ENCODE results near the gene UTP15.

Gene UTP15

DNA sequence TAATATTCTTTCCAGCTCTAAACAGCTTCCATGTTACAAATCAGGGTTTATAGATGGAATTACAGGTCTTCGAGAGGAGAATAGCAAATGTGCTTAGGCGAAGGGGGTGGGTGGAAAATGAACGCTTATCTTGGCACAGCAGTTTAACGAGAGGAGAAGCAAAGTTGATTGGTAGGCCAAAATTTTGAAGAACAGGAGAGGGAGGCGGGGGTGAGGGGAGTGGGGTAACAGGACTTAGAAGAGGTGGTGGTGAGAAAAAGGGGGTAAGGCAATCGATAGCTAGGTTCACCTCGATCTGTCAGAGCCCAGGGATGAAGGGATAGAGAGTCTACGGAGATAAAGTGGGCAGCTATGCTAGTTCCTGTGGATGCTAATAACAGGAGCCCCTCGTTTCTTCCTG lies 868 bp upstream of the UTP15 start:
- no peak for DNase-seq (ENCODE audit: low spot score)

DNA sequence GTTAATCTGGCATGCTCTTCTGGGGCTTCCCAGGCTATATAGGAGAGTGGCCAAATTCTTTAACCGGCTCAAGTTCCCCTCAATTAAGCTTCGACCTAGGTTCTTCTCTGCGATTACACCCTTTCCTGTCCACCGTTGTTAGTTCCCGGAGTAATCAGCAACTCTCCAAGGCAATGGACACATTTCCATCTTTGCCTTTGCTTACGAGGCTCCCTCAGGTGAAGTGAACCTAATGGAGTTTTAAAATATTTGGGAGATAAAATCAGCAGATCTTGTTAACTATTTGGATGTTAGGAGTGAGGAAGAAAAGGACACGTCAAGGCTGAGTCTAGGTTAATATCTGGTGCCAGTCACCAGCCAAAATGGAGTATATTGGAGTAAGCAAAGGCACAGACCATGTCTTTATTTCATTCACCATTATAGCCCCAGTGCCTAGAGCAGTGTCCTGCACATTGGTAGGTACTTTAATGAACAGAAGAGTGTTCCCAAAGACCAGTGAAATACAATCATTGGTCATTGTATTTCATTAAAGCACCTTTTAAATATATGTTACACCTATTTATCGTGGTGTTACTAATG lies 515 bp downstream of the UTP15 start:
- DNase-seq (ENCODE audit: low spot score) = no peak

DNA sequence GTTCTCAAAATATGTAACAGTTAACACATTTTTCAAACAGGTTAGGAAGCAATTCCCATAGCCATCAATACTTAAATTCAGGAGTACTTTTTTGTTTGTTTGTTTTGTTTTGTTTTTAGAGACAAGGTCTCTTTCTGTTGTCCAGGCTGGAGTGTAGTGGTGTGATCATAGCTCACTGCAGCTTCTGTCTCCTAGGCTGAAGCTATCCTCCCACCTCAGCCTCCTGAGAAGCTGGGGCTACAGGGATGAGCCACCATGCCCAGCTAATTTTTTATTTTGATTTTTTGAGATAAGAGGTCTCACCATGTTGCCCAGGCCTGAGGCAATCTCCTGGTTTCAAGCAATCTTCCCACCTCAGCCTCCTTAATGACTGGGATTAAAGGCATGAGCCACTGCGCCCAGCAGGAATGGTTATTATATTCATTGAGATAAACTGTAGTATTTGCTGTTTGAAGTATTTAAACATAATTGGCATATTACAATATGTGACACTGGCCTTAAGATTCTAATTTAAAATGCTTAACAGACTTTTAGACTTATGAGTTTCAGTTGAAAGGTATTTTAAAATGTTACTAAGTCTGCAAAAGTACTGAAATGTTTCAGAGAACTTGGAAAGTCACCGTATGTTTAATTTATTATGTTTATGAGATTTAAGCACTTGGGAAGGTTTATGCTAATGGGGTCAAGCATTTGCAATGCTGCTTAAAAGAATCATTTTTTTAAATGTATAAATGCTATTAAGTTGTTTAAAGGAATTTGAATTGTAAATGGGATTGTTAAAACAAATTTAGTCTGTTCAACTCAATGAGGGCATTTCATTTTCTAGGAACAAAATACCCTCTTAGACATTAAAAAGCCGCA lies 17.0 kb downstream of the UTP15 start:
- DNase-seq (ENCODE audit: low spot score) = no peak

DNA sequence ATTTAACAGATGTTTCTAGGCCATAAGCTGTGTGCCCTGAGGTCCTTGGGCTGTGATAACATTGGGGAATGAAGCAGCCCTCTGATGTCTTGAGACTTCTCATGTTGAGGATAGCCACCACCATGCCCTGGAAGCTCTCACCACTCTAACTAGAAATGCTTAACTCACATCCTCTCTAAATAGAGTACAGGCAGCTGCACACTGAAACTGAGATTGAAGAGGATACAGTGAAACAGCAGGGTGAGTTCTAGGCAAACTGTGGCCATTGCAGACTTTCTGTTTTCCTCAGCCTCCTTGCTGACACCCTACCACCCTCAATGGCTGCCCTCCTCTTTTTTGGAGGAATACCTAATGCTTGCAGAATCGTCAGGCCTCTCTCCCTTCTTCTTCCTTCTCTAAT lies 22.4 kb downstream of the UTP15 start:
- no peak for DNase-seq (ENCODE audit: low spot score)

DNA sequence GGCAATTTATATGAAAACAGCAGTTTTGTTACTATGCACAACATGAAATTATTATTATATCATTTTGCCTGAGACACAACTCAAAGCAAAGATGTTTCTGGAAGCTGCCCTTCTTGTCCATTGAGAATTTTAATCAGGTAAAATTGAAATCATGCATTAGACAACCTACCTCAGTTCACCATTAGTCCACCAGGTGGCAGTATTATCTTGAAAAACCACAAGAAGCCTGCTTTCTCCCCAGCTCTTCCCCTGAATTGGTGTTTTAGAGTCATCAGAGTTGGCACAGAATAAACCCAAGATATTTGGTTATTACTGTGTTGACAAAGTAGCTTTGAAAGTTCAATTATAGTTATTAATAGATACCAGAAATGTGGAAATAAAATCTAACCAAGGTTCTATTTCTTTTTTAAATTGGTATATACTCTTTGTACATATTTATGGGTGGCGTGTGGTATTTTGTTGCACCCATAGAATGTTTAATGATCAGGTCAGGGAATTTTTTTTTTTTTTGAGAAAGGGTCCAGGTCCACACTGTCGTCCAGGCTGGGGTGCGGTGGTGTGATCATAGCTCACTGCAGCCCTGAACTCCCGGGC lies 25.7 kb downstream of the UTP15 start:
- peak; percentile 85 for DNase-seq (ENCODE audit: low spot score)

DNA sequence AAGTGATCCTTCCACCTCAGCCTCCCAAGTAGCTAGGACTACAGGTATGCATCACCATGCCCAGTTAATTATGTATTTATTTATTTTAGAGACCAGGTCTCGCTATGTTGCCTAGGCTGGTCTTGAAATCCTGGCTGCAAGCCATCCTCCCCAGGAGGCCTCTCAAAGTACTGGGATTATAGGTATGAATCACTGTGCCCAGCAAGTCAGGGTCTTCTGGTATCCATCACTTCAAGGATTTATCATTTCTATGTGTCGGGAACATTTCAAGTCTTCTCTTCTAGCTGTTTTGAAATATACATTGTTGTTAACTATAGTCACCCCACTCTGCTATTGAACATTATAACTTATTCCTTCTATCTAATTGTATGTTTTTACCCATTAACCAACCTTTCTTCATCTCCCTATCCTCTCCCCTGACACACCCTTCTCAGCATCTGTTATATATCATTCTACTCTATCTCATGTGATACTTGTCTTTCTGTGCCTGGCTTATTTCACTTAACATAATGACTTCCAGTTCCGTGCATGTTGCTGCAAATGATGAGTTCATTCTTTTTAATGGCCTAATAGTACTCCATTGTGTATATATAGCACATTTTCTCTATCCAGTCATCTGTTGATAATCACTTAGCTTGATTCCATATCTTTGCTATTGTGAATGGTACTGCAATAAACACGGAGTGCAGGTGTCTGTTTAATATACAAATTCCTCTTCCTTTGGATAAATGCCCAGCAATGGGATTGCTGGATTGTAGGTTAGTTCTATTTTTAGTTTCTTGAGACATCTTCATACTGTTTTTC lies 26.4 kb downstream of the UTP15 start:
- peak; percentile 84 for DNase-seq (ENCODE audit: low spot score)

DNA sequence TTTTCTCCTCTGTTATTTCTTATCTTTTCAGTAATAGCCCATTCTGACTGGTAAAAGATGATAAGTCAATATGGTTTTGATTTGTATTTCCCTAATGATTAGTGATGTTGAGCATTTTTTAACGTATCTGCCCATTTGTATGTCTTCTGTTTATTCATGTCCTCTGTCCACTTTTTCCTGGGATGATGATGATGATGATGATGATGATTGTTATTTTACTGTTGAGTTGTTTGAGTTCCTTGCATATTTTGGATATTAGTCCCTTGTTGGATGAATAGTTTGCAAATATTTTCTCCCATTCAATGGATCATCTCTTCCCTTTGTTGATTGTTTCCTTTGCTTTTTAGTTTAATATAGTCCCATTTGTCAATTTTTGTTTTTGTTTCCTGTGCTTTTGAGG lies 27.0 kb downstream of the UTP15 start:
- DNase-seq (ENCODE audit: low spot score) = peak; percentile 72

DNA sequence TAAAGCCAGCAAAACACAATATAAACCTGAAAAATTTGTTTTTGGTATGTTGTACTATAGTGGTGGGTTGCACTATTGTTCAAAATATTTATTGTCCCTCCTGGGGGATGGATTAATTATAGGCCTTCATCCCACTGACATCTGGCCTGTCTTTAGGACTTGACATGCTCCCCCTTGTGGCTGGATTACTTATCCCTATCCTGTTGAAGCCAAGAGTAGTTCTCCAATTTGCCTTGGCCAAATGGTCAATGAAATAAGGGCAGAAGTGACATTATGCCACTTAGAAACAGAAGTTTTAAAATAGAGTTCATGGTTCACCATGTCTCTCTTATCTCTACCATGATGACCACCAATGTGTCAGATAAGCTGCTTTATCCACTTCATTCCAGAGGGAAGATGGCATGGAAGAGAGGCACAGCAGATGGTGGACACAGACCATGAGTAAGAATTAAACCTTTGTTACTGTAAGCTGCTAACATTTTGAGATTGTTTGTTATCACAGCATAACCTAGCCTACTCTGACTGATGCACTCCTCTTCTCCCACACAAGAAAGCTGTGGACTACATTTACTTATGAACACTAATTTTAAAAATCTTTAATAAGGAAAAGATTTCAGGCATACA lies 31.3 kb downstream of the UTP15 start:
- DNase-seq (ENCODE audit: low spot score) = peak; percentile 45

DNA sequence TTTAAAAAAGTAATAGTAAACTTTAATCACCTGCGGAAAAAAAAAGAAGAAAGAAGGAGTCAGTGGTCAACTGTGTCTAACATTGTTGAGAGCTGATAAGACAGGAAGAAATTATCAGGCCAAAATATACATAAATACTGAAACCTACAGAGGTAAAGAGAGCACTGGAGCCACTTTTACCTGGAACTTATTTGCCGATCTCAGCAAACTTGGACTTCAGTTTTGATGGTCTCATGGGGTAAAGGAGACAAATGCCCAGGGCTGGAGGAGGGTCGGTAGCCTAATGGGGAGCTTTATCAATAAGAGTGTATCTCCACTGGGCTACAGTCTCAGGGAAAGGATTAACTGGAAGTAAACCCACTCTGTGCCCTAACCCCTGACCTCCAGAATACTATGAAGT lies 33.8 kb downstream of the UTP15 start:
- DNase-seq (ENCODE audit: low spot score) = no peak

DNA sequence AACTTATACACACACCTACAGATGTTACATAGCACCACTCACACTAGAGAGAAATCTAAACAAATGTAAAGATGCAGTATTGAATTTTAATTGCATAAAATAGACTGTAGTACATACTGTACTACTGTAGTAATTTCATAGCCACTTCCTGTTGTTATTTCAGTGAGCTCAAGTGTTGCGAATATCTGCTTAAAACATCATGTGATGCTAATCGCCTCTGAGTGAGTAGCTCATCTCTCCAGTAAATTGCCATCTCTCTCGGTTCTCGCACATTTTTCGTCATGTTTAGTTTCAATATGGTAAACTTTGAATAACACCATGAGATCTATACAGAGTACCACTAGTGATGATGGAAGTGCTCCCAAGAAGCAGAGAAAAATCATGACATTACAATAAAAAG lies 38.5 kb downstream of the UTP15 start:
- DNase-seq (ENCODE audit: low spot score) = no peak

DNA sequence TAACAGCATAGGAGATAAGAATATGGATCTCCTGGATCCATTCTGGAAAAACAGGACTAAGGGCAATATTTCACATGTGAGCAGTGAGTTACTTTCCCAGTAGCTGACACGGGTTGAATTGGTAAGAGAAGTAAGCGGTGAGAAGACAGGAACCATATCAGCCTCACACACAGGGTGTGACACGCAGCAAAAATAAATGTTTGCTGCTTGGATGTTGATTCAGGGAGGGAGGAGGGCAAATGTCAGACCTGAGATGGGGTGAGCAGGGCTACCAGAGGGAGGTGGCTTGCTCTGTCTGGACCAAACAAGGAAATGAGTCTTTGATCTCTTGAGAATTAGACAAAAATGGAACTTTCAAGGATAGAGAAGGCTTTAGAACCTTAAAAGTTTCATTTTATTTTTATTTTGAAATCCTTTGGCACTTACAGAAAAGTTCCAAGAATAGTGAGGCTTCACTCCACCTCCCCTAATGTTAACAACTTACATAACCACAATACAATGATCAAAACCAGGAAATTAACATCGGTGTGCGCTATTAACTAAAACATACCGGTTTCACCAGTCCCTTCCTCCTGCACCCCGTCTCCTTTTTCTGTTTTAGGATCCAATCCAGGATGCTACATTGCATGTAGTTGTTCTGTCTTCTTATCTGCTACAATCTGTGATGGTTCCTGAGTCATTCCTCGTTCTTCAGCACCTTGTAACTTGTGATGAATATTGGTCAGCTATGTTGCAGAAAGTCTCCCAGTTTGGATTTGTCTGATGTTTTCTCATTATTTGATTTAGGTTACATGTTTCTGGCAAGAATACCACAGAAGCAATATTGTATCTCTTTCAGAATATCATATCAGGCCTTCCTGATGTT lies 39.9 kb downstream of the UTP15 start:
- DNase-seq (ENCODE audit: low spot score) = no peak

DNA sequence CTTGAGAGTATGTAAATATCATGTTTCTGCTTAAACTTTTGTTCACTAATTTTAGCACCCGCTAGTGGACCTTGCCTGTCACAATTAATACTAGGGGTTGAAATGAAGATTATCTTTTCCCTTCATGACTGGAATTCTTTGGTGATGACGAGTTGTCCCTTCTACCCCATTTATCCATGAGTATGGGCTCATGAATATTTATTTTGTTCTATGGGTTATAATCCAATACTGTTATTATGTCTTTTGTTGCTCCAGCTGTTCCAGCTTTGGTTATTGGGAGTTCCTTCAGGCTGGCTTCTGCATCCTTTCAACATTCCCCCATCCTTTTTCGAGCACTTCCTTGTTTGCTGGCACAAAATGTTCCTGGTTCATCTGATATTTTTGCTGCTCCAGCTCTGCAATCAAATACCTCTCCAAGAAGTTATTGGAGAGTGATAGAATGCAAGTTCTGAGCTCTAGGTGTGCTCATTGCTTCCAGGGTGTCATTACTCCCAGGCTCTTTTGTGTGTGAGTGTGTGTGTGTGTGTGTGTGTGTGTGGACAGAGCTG lies 40.7 kb downstream of the UTP15 start:
- no peak for DNase-seq (ENCODE audit: low spot score)

DNA sequence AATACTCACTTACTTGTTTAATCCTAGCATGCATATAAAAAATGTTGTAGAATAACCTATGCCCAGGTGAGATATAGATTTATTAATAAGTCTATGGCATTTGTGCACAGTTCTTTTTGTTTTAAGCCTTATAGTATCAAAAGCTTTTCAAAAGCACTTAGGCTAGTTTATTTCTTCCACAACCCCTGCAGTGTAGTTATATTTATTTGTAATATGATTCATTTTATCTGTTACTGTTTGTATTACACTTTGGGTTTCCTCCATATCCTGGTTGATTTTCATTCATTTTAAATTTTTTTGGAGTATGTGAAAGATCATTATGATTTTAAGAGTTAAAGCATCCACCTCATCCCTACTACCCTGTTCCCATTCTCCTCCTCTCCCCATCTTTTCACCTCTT lies 41.7 kb downstream of the UTP15 start:
- DNase-seq (ENCODE audit: low spot score) = no peak

DNA sequence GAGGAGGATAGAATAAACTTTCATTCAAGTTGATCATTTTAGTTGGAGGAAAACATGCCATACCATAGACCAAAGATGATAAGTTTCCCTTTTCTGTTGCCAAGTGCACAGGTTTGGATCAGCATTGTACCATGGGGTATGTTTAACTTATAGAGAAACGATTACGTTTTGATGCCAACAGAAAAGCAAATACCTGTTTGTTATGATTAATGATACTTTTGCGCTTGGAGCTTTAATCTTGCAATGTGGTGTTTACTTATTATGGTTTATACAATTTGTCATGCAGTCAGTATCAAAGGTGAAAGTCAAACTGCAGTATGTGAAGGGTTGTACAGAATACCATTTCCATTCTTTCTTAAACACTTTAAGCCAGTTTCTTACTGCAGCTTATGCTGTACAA lies 47.3 kb downstream of the UTP15 start:
- DNase-seq (ENCODE audit: low spot score) = no peak

DNA sequence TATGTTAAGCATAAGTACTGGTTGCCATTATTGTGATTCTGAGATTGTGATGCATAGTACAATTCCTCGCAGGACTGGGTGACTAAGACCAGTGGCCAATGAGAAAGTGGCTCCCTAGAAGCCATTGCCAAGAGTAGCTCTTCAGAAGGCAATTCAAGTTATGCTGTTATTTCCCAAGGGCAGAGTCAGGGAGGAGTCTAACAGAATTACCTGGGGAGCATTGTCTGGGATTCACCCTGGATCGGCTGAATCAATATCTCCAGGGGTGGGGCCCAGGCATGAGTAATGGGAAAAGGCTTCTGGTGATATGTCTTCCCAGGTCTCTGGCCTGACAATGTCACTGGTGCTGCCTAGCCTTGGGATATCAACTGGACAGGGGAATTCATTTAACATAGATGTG lies 49.5 kb downstream of the UTP15 start:
- DNase-seq (ENCODE audit: low spot score) = peak; percentile 60

DNA sequence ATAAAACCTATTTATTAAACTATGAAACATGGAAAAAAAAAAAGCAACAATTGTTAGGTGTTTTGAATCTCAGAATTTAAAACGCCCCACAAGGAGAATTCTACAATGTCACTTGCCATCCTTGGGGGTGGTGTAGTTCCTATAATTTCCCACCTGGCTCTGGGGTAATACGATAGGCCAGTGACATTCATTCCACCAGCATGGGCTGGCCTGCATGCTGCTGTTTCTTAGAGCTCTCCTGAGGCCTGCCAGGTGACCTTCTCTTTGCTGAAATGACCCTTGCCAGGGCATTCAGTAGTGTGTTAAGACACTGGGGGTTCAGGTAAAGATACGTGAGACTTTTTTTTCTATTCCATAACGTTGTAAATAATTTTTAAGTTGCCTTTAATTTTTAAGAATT lies 50.4 kb downstream of the UTP15 start:
- DNase-seq (ENCODE audit: low spot score) = no peak

DNA sequence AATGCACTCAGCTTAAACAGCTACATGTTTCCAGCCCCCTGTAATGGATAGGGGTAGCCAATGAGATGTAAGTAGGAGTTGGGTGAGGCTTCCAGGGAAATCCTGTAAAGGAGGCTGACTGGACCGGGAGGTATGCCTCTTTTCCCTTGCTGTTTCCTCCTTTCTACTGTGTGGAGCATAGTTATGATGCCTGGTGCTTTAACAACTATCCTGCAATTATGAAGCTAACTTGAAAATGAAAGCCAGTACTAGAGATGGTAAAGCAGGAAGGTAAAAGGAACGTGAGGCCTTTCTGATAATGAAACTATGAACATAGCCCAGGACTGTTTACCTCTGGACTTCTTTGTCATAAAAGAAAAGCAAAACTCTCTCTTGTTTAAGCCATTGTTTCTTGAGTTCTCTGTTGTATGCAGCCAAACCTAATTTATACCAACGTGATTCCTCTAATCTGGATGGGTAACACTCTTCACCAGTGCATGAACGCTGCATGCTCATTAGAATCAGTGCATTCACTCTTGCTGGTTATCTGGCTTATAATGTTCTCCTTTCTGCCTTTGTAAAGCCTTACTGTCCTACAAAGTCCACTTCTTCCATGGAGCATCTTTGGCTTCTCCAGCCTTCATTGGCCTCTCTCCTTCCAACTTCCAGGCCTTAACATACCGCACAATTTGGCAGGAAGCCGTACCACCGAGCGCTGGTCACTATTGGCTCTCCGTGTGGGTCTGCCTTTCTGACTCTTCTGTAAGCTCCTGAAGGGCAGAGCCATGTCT lies 52.2 kb downstream of the UTP15 start:
- DNase-seq (ENCODE audit: low spot score) = peak; percentile 42

DNA sequence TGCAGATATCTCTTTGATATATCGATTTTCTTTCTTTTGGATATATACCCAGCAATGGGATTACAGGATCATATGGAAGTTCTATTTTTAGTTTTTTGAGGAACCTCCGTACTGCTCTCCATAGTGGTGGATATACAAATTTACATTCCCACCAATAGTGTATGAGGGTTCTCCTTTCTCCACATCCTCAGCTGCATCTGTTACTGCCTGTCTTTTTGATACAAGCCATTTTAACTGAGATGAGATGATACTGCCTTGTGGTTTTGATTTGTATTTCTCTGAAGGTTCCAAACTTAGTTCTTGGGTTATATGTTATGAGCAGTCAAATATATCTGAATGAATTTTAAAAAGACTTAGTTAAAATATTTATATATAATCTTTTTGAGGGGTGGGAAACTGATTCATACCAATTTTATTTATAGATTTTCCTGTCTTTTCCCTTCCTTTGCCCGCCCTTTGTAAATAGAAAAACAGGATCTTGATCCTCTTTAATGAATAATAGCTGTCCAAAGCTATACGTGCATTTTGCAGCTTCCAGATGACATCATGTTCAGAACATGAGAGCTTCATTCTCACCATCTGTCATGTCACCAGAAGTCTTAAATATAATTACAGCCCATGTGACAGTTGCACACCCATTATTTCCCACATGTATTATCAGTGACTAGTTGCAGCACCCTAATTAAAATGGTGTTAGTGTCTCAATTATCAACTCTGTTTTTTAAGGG lies 54.2 kb downstream of the UTP15 start:
- DNase-seq (ENCODE audit: low spot score) = no peak

DNA sequence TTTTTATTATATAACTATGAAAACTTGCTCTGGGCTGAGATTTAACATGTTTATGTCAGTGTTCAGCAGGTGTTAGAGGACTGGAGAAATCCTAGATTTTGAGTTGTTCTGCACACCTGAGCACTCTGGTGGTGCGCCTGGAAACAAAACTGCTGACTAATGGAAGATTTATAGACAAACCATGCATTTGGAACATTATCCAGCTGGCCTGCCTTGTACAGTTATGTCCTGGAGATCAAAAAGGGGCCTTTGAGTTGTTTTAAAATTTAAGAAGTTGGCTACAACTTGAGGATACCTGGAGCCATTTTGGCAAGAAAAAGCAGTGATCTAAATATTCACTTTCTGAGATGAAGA lies 54.8 kb downstream of the UTP15 start:
- no peak for DNase-seq (ENCODE audit: low spot score)

DNA sequence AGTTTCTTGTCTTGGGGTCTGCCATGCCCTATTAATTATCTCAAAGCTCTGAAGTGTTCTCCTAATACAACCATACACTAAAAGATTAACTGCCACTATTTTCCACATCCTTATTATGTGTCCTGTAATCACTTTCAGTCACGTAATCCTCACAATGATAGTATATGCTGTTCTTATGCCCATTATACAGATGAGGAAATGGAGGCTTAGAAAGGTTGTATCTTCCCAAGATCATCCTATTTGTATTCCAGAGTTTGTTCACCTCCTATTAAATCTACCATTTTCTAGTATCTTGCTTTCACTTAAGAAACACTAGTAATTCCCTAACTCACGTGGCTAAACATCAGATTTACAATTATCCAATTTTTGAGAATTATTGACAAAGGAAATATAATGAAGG lies 57.5 kb downstream of the UTP15 start:
- no peak for DNase-seq (ENCODE audit: low spot score)
